Stomach (tissue), 4 donors: ENCODE data around the gene PLEKHH3.

Experiments
- POLR2A ChIP-seq, 4 donors: fragments of 450-650 bp; IDR thresholded peaks; one replicate each; pipeline ENCODE4 v1.6.1; 2016; ENCODE audit warnings: antibody characterized with exemption in 4 of 4, control low read depth in 2 of 4, mild to moderate bottlenecking in 1 of 4, moderate library complexity in 1 of 4
- POLR2AphosphoS5 ChIP-seq, 3 donors: sonication (generic); formaldehyde crosslinking; IDR thresholded peaks; one replicate each; pipeline ENCODE4 v1.6.1; 2016; ENCODE audit warnings: antibody characterized with exemption in 3 of 3
- TF ChIP-seq, protein P1 (sequence below), 7 experiments: fragments of 450-650 bp in 4 of 7; fragments of 200-600 bp in 3 of 7; sonication (generic) in 3 of 7; IDR thresholded peaks; one replicate each; pipeline ENCODE4 v1.5.1; 2016 to 2019; ENCODE audit warnings: antibody characterized with exemption in 7 of 7, control low read depth in 2 of 7, mild to moderate bottlenecking in 1 of 7

DNA sequence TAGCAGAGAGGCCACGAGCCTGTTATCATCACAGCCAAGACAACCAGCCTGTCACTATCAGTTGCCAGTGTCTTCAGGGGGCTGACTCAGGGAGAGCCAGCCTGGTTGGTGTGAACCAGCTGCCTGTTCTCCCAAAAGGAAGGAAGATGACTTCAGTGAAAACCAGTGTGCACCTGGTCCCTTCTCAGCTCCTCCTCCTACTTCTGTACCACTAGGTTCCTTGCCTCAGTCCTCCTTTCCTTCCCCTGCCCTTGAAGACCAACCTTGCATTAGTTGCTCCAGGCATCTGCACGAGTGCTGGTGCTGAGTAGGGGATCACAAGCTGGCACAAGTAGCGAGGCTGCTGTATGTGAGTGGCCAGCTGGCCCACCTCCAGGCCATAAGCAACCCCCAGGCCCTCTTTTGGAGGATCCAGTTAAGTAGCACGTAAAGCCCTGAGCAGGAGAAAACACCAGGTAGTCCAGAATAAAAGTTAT is 58.8 kb downstream of the PLEKHH3 start:
- TF ChIP-seq, protein P1, sequence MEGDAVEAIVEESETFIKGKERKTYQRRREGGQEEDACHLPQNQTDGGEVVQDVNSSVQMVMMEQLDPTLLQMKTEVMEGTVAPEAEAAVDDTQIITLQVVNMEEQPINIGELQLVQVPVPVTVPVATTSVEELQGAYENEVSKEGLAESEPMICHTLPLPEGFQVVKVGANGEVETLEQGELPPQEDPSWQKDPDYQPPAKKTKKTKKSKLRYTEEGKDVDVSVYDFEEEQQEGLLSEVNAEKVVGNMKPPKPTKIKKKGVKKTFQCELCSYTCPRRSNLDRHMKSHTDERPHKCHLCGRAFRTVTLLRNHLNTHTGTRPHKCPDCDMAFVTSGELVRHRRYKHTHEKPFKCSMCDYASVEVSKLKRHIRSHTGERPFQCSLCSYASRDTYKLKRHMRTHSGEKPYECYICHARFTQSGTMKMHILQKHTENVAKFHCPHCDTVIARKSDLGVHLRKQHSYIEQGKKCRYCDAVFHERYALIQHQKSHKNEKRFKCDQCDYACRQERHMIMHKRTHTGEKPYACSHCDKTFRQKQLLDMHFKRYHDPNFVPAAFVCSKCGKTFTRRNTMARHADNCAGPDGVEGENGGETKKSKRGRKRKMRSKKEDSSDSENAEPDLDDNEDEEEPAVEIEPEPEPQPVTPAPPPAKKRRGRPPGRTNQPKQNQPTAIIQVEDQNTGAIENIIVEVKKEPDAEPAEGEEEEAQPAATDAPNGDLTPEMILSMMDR (IDR thresholded peaks at IDR 0.05), result no peak
- TF ChIP-seq POLR2AphosphoS5 (IDR thresholded peaks at IDR 0.05) (no peak), POLR2A (IDR thresholded peaks at IDR 0.05) (no peak)
